GM10248 (cell line): ENCODE data around the gene HOXB4.

Experiments used
- CTCF ChIA-PET: fragments of 300-600 bp; sonication (Branson Sonifier 250); formaldehyde crosslinking; extraction: SDS; loops from one replicate; lab custom pipeline; 2021; ENCODE audit warnings: antibody characterized with exemption; lab: Yijun Ruan, JAX
- POLR2A ChIA-PET: fragments of 350-650 bp; sonication (Branson Sonifier 250); formaldehyde crosslinking; extraction: SDS; loops from one replicate; lab custom pipeline; 2020; ENCODE audit warnings: antibody characterized with exemption; lab: Yijun Ruan, JAX
- DNase-seq: peaks from one replicate; pipeline ENCODE4 v3.0.0; 2012; ENCODE audit errors: extremely low spot score
- CTCF ChIP-seq: IDR thresholded peaks from 2 replicates; pipeline ENCODE4 v1.5.1; 2012; ENCODE audit warnings: mild to moderate bottlenecking, low read depth; ENCODE audit errors: extremely low read depth, missing control alignments, control extremely low read depth

HOXB4 gene

GRCh38 chr17:48596735-48597527 lies 18.8 kb upstream of the HOXB4 start:
- DNase-seq: no peak
- POLR2A ChIA-PET: no interaction called here
- no peak for TF ChIP-seq CTCF
- CTCF ChIA-PET: interaction anchor here (1.2 kb wide), 1 partner anchor 9 kb away, joined by 3 read pairs; no protein-coding TSS in a partner anchor

GRCh38 chr17:48596000-48596734 lies 18.0 kb upstream of the HOXB4 start:
- ChIA-PET CTCF (interaction anchor here (1.0 to 1.7 kb wide), 4 partner anchors 9 to 74 kb away, joined by 3 to 5 read pairs (median 3); no protein-coding TSS in a partner anchor), POLR2A (no interaction called here)
- no peak for DNase-seq
- TF ChIP-seq CTCF: no peak

DNA sequence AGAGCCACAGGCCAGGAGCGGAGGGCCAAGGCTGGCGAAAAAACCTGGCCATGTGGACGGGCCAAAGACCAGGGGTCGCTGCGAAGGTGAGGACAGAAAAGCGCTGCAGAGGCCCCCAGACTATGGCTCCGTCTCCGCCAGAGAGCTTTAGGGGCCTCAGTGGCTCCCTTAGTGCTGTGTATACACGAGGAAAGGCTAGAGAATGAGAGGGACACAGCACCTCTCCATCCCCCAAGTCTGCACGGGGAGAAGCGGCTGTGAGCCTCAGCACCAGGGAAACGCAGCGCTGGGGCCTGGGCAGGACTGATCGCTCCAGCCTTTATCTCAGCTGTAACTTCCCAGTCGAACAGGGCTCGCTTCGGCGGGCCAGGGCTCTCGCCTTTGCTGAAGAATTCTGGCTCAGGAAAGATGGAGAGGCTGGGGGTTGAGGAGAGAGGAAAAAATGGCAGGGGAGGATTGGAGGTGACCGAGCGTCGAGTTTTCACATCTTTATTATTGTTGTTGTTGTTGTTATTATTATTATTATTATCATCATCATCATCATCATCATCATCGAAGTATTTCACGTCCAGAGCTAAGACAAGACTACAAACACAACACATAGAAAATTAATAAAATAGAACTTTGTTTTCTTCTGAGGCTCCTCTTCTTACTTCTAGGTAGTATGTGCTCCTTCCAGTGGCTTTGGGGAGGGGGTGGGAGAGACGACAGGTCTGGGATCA lies 17.3 kb upstream of the HOXB4 start:
- POLR2A ChIA-PET: no interaction called here
- CTCF ChIA-PET: interaction anchor here (0.9 to 4.1 kb wide), 13 partner anchors 8 to 460 kb away, joined by 3 to 51 read pairs (median 3); no protein-coding TSS in a partner anchor
- no peak for TF ChIP-seq CTCF
- no peak for DNase-seq

GRCh38 chr17:48594538-48595277 lies 16.6 kb upstream of the HOXB4 start:
- POLR2A ChIA-PET: no interaction called here
- TF ChIP-seq CTCF: no peak

GRCh38 chr17:48593840-48594537 lies 15.8 kb upstream of the HOXB4 start:
- DNase-seq: peak; percentile 89
- TF ChIP-seq CTCF: peak; percentile 92
- ChIA-PET CTCF (interaction anchor here (0.8 to 4.1 kb wide), 42 partner anchors 19 to 568 kb away, joined by 3 to 51 read pairs (median 4); partner anchors contain the start of gene HOXB8), POLR2A (interaction anchor here (0.6 kb wide), 1 partner anchor 24 kb away, joined by 8 read pairs; no protein-coding TSS in a partner anchor)

More at GRCh38 chr17:48594538-48595277, 16.6 kb upstream of the HOXB4 start:
- DNase-seq: no peak
- CTCF ChIA-PET: interaction anchor here (0.9 to 4.1 kb wide), 14 partner anchors 19 to 460 kb away, joined by 3 to 51 read pairs (median 4); partner anchors contain the start of gene HOXB8
